ENCODE measurements around the gene HELB.

DNA sequence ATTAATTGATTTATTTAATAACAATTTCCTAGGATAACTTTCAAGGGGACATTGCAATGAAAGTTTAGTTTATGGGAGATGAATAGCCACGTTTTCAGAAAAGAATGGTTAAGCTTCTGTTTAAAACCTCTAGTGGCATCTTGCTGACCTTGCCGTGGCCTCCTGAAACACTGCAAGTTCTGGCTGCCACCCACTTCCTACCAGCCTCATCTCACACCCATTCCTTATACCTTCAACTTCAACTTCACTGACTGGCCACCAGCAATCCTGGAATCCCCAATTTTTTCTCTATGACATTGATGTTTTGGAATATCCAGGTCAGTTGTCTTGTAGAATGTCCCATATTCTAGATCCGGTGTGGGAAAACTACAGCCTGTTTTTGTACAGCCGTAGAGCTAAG is 5.2 kb upstream of the HELB start:
- TF ChIP-seq POLR2AphosphoS5 (IDR thresholded peaks at IDR 0.05; ENCODE audit: low read depth, low read length) (no peak), POLR2A (IDR thresholded peaks at IDR 0.05; ENCODE audit: low read depth, low read length) (no peak)

Measured in GM12891 (cell line).